ENCODE data around the gene WSCD1. TPM values are rescaled to one million over a fixed set of nuclear protein-coding genes. Genes with fewer than 3 reads are reported as not detected.

Gene WSCD1
- total RNA-seq: 27.6 and 35.3 TPM in 2 replicates

GRCh38 chr17:6069539-6070429 is at the start of gene WSCD1:
Gene WSCD1, plus strand, starts transcription at chr17:6070379. Its CDS starts 10,280 bp downstream, at chr17:6080659.

